ENCODE measurements around the gene MBNL2. TPM values are rescaled to one million over a fixed set of nuclear protein-coding genes. Genes with fewer than 3 reads are reported as not detected.

MBNL2 gene
- total and polyA plus RNA-seq, 2 experiments from 2014 or later = 27.4 to 97.9 TPM

GRCh38 chr13:97301382-97302095 is 79.4 kb downstream of the MBNL2 start:
- Histone ChIP-seq H3K9me2 (replicated peaks; ENCODE audit: insufficient read depth) (no peaks in the 10 kb centered on the region), H3K27me3 (no peaks in the 10 kb centered on the region), H3K36me3 (replicated peaks; ENCODE audit: insufficient read depth, low read depth) (no peaks in the 10 kb centered on the region), H3K9me3 (ENCODE audit: low read depth) (no peaks in the 10 kb centered on the region), H3K4me1 (ENCODE audit: insufficient read depth) (peaks cover 12% of the 10 kb centered on the region), H2AFZ (no peak overlapping the region), H4K20me1 (ENCODE audit: insufficient read depth, poor library complexity, severe bottlenecking) (peaks cover 23% of the 10 kb centered on the region), H3K4me3 (no peak overlapping the region), H3K4me2 (no peak overlapping the region), H3K79me2 (peaks cover 92% of the 10 kb centered on the region), H3K27ac (no peak overlapping the region)
- WGBS (ENCODE audit: low lambda C conversion rate, missing lambda C conversion rate) = 95% methylated on average over 8 of the region's 8 CpGs
- TF ChIP-seq CTCF (IDR thresholded peaks at IDR 0.05; ENCODE audit: poor library complexity) (no peak), EZH2 (IDR thresholded peaks at IDR 0.05; ENCODE audit: borderline replicate concordance) (no peak), EZH2phosphoT487 (IDR thresholded peaks at IDR 0.05; ENCODE audit: low read depth, severe bottlenecking, unreplicated experiment) (no peak)
- no peak for DNase-seq (ENCODE audit: low spot score)

DNA sequence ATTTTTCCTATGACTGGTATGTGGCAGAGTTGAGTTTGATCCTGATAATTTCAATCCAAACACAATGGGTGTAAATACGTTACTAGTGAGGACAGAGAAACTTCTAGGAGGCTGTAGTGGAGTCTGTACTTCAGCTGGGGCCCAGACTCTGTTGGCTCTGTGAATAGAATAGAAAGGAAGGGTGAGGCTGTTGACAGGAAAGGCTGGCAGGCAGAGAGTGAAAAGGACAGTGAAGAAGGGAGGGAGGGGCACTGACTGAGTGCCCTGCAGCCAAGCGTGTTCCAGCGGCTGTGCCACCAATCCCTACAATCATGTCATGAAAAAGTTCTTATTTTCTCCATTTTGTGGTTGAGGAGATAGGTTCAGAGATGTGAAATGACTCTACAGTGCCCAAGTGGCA is 80.5 kb downstream of the MBNL2 start:
- Histone ChIP-seq H3K9me3 (ENCODE audit: low read depth) (no peaks in the 10 kb centered on the region), H3K79me2 (peaks cover 93% of the 10 kb centered on the region), H3K36me3 (replicated peaks; ENCODE audit: insufficient read depth, low read depth) (no peaks in the 10 kb centered on the region), H3K27ac (no peak overlapping the region), H3K4me2 (no peak overlapping the region), H3K27me3 (no peaks in the 10 kb centered on the region), H2AFZ (no peak overlapping the region), H3K4me1 (ENCODE audit: insufficient read depth) (peaks cover 15% of the 10 kb centered on the region), H4K20me1 (ENCODE audit: insufficient read depth, poor library complexity, severe bottlenecking) (peaks cover 23% of the 10 kb centered on the region), H3K9me2 (replicated peaks; ENCODE audit: insufficient read depth) (no peaks in the 10 kb centered on the region), H3K4me3 (no peak overlapping the region)
- no peak for DNase-seq (ENCODE audit: low spot score)
- no peak for TF ChIP-seq EZH2phosphoT487 (IDR thresholded peaks at IDR 0.05; ENCODE audit: low read depth, severe bottlenecking, unreplicated experiment)
- TF ChIP-seq EZH2 (IDR thresholded peaks at IDR 0.05; ENCODE audit: borderline replicate concordance) = no peak
- WGBS (ENCODE audit: low lambda C conversion rate, missing lambda C conversion rate) = 90% methylated on average over 3 of the region's 3 CpGs

GRCh38 chr13:97306106-97306505 is 84.0 kb downstream of the MBNL2 start:
- 80% methylated on average over 1 of the region's 1 CpG for WGBS (ENCODE audit: low lambda C conversion rate, missing lambda C conversion rate)
- no peak for DNase-seq (ENCODE audit: low spot score)
- Histone ChIP-seq H4K20me1 (ENCODE audit: insufficient read depth, poor library complexity, severe bottlenecking) (peaks cover 13% of the 10 kb centered on the region), H3K27me3 (no peaks in the 10 kb centered on the region), H3K9me2 (replicated peaks; ENCODE audit: insufficient read depth) (no peaks in the 10 kb centered on the region), H3K4me2 (no peak overlapping the region), H3K4me1 (ENCODE audit: insufficient read depth) (peaks cover 28% of the 10 kb centered on the region), H3K9me3 (ENCODE audit: low read depth) (no peaks in the 10 kb centered on the region), H3K79me2 (peaks cover 82% of the 10 kb centered on the region), H3K36me3 (replicated peaks; ENCODE audit: insufficient read depth, low read depth) (no peaks in the 10 kb centered on the region), H3K4me3 (no peak overlapping the region), H2AFZ (no peak overlapping the region), H3K27ac (no peak overlapping the region)
- TF ChIP-seq CTCF (IDR thresholded peaks at IDR 0.05; ENCODE audit: poor library complexity) = no peak
- TF ChIP-seq EZH2 (IDR thresholded peaks at IDR 0.05; ENCODE audit: borderline replicate concordance) = no peak
- TF ChIP-seq EZH2phosphoT487 (IDR thresholded peaks at IDR 0.05; ENCODE audit: low read depth, severe bottlenecking, unreplicated experiment) = no peak

- peaks cover 13% of the 10 kb centered on the region for H4K20me1 ChIP-seq (ENCODE audit: insufficient read depth, poor library complexity, severe bottlenecking)
- no peak for TF ChIP-seq EZH2 (IDR thresholded peaks at IDR 0.05; ENCODE audit: borderline replicate concordance)
- TF ChIP-seq CTCF (IDR thresholded peaks at IDR 0.05; ENCODE audit: poor library complexity) = no peak
- TF ChIP-seq EZH2phosphoT487 (IDR thresholded peaks at IDR 0.05; ENCODE audit: low read depth, severe bottlenecking, unreplicated experiment) = no peak
- H3K9me2 ChIP-seq (replicated peaks; ENCODE audit: insufficient read depth) = no peaks in the 10 kb centered on the region
- H3K79me2 ChIP-seq = peaks cover 81% of the 10 kb centered on the region
- no peak overlapping the region for H3K27ac ChIP-seq
- H3K4me3 ChIP-seq = no peak overlapping the region
- peak; percentile 31 for DNase-seq (ENCODE audit: low spot score)
- H2AFZ ChIP-seq = no peak overlapping the region
- no peaks in the 10 kb centered on the region for H3K27me3 ChIP-seq
- H3K4me2 ChIP-seq = no peak overlapping the region
- H3K4me1 ChIP-seq (ENCODE audit: insufficient read depth) = peaks cover 28% of the 10 kb centered on the region
- H3K9me3 ChIP-seq (ENCODE audit: low read depth) = no peaks in the 10 kb centered on the region
- no peaks in the 10 kb centered on the region for H3K36me3 ChIP-seq (replicated peaks; ENCODE audit: insufficient read depth, low read depth)
Observed at GRCh38 chr13:97306645-97307044, 84.5 kb downstream of the MBNL2 start.
